Measurements from ENCODE around the gene SDR42E2.
"Not testable (repeated sequence)": the region's sequence is repeated elsewhere in the genome, so short reads cannot be mapped to it uniquely, and the experiment has no call there.

SDR42E2 gene

GRCh38 chr16:22163806-22164205 lies 1.5 kb downstream of the SDR42E2 start:
- DNase-seq, result no peak

DNA sequence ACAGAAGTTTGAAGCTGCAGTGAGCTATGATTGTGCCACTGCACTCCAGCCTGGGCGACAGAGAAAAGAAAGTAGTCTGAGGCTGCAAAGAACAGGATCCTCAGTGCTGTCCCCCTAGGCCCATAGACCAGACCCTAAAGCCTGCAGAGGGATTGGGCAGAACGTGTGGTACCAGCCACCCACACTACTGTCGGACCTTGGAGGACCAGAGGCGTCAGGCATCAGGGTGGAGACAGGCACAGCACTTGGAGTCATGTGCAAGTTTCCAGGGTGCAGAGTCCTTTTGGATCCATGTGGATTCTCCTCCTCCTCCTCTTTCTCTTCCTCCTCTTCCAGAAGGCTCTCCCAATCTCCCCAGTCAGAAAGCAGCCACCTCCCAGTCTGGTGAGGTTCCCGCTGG lies 2.2 kb downstream of the SDR42E2 start:
- DNase-seq, result no peak

GRCh38 chr16:22165508-22166285 lies 3.4 kb downstream of the SDR42E2 start:
- no peak for DNase-seq

DNA sequence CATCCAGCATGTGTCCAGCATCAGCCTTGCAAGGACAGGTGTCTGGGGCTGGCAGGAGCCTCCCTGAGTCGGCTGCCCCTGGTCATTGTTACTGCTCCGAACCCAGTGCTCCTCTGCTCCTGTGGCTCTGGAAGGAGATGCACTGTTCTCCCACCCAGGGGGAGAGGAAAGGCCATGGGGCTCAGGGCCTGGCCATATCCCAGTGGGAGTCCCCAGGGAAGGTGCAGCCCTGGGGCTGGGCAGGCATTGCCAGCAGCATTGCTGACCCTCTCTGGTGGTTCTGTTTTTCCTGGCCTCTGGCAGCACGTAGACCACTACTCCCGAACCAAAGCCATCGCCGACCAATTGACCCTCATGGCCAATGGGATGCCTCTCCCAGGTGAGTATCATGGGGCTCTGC lies 9.6 kb downstream of the SDR42E2 start:
- DNase-seq, result no peak

DNA sequence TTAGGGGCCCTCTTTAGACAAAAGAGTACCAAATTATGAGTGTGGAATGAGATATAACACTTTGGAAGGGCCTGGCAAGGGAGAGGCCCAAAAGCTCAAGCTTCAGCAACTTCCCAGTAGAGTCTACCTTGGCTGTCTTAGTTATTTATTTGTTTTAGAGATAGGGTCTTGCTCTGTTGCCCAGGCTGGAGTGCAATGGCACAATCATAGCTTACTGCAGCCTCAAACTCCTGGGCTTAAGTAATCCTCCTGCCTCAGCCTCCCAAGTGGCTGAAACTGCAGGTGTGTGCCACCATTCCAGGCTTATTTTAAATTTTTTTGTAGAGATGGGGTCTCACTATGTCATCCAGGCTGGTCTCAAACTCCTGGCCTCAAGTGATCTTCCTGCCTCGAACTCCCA lies 10.3 kb downstream of the SDR42E2 start:
- DNase-seq, result not testable (repeated sequence)

- DNase-seq, result no peak
These were observed 12.3 kb downstream of the SDR42E2 start for GRCh38 chr16:22174642-22175041.

DNA sequence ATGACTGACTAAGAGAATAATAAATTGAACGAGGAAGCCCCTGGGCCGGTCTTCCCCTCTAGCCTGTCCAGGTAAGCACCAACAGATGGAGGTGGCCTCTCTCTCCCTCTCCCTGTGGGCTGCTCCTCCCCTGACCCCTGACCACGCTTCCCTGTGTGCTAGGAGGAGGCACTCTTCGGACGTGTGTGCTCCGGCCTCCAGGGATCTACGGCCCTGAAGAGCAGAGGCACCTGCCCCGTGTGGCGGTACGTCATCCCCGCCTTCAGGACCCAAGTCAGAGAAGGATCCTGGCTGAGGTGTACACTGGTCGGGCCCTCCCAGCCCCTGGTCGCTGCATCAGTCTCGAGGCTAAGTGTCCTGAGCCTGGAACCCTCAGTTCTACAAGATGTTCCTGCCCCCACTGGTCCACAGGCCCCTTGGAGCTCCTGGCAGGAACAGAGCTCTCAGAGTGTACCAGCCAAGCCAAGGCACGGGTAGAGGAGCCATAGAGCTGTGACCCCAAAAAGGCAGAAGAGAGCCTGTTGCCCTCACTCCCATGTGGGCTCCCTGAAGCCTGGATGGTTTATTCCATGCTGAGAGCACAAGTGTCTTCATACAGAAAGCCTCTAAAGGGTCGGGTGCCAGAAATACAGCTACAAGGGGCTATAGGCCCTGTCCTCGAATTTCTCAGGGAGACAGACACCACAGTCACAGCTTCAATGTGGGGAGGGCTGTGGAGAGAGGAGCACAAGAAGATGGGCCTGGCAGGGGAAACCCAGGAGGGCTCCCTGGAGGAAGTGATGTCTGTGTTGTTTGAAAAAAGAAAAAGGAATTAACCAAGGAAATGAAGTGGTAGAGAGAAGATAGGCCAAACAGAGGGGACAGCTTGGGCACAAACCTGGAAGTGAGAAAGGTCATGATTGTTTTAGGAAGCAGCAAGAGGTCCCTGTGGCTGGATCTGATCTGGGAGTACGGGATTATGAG lies 15.9 kb downstream of the SDR42E2 start:
- DNase-seq, result no peak

GRCh38 chr16:22181426-22181825 lies 19.1 kb downstream of the SDR42E2 start:
- no peak for DNase-seq

DNA sequence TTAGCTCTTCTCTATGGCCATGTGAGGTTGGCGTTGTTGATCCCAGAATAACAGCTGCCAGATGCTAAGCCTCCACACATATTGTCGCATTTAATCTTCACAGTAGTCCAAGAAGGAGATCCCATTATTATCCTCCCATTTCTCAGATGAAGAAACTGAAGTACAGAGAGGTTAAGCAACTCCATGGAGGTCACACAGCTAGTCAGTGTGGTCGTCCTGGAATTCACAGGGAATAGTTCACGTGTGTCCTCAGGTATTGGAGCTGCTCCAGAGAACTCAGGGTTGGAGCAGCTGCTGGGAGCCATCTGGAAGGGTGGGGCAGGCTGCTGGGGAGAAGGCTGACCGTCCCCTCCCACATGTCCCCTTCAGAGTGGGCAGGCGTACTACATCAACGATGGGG lies 19.5 kb downstream of the SDR42E2 start:
- DNase-seq, result no peak

GRCh38 chr16:22183335-22183734 lies 21.0 kb downstream of the SDR42E2 start:
- no peak for DNase-seq

- DNase-seq, result no peak
These were observed 21.8 kb downstream of the SDR42E2 start for GRCh38 chr16:22183901-22184614.

DNA sequence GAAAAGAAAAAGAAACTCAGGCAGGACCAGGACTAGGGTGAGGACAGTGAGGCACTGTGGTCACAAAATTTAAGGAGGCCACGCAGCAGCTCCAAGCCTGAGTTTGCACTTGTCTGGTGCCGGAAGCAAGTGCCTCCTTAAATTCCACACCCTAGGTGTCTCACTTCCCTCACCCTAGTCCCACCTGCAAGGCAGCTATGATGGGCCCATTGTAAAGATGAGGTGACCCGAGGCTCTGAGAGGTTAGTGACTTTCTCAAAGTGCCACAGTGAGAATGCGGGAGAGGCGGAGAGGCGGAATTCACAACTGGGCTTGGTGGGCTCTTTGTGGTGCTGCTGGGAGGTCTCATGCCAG lies 22.3 kb downstream of the SDR42E2 start:
- no peak for DNase-seq

- no peak for DNase-seq
These were observed 24.2 kb downstream of the SDR42E2 start for GRCh38 chr16:22186517-22186916.

- DNase-seq, result no peak
These were observed 25.9 kb downstream of the SDR42E2 start for GRCh38 chr16:22188267-22188594.

- peak; percentile 84 for DNase-seq
These were observed 26.5 kb downstream of the SDR42E2 start for GRCh38 chr16:22188595-22189442.

DNA sequence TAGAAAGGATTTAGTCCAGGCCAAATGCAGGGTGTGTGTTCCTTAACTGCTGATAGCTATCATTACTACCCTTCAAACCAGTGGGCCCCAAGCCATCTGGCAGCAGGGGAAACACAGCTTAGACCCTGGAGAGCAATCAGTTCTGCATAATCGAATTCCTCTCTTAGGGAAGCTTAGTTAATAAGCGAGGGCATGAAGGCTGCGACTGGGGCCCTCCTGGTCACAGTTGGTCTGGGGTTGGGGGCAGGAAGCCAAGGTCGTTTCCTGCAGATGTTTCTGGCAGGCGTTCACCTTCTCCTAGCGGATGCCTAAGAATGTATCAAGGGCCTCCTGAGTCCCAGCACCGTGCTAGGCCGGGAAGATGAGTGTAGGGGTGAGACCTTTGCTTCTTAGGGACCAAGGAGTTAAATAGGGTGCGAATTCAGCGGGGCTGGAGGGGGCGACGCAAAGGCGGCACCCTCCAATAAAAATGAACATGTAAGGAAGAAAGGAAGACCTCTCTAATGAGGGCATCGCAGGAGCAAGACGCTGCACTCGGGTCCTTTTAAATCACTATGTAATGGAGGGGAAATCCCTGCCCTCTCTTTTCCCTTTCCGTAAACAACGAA lies 27.3 kb downstream of the SDR42E2 start:
- DNase-seq, result peak; percentile 15

- DNase-seq, result no peak
These were observed 27.9 kb downstream of the SDR42E2 start for GRCh38 chr16:22190081-22190775.

DNA sequence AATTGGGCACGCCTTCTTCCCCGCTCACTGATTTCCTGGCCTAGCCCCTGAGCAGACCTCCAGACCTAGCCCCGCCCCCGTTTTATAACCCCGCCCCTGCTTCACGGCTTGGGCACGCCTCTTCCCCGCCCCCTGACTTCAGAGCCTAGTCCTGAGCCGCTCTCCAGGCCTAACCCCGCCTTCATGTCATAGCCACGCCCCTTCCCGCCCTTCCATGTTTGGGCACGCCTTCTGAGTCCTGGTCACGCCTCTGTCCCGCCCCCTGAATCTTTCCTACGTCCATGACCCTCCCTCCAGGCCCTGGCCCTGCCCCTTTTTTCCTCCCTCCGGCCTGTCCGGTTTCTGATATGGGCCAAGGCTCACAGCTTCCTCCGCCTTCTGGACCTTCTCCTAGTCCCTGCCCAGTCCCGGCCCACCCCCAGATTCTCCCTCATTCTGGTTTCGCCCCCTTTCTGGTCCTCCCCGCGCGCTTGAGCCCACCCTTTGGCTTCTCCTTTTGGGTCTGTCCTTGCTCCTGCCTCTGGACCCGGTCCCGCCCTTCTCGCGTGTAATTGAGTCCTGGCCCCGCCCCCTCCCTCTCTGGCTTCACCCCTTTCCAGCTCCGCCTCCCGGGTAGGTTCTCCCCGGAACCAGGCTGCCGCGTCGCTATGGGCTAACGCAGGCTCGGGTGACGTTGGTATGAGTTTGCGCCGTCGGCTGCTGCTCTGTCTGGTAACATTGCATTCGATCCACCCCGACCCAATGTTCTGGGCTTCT lies 28.6 kb downstream of the SDR42E2 start:
- DNase-seq, result peak; percentile 98

- DNase-seq, result no peak
These were observed 29.4 kb downstream of the SDR42E2 start for GRCh38 chr16:22191532-22192260.

All from DMS153 (cell line).